VCaP (cell line): Measurements from ENCODE around the gene DNAJC1.

Source experiments
- H3K27ac ChIP-seq: fragments of 450-650 bp; 2 replicates; pipeline ENCODE4 v1.5.1; 2017
- CTCF ChIP-seq: fragments of 450-650 bp; conservative IDR thresholded peaks from 2 replicates; pipeline ENCODE4 v1.5.1; 2017; ENCODE audit warnings: mild to moderate bottlenecking, moderate library complexity

DNAJC1 gene

GRCh38 chr10:21929070-21929469 is 74.5 kb downstream of the DNAJC1 start:
- no peak overlapping the region for H3K27ac ChIP-seq
- TF ChIP-seq CTCF: no peak

- no peak for TF ChIP-seq CTCF
- H3K27ac ChIP-seq: no peak overlapping the region
These were observed 75.7 kb downstream of the DNAJC1 start for GRCh38 chr10:21927631-21928353.

- H3K27ac ChIP-seq: no peak overlapping the region
- no peak for TF ChIP-seq CTCF
These were observed 76.6 kb downstream of the DNAJC1 start for GRCh38 chr10:21926949-21927348.

GRCh38 chr10:21926358-21926925 is 77.1 kb downstream of the DNAJC1 start:
- TF ChIP-seq CTCF: no peak
- H3K27ac ChIP-seq: no peak overlapping the region

GRCh38 chr10:21925851-21926250 is 77.7 kb downstream of the DNAJC1 start:
- H3K27ac ChIP-seq: no peak overlapping the region
- no peak for TF ChIP-seq CTCF

GRCh38 chr10:21924511-21924910 is 79.0 kb downstream of the DNAJC1 start:
- no peak for TF ChIP-seq CTCF
- no peak overlapping the region for H3K27ac ChIP-seq

- no peak overlapping the region for H3K27ac ChIP-seq
- TF ChIP-seq CTCF: no peak
These were observed 82.9 kb downstream of the DNAJC1 start for GRCh38 chr10:21920633-21921032.
